HG03135 (cell line): ENCODE measurements around the gene STUB1.

Source experiments
- ATAC-seq: cut with Tn5 transposase; IDR thresholded peaks from one replicate; pipeline ENCODE4 v1.9.1; 2021; ENCODE audit warnings: mild to moderate bottlenecking, moderate library complexity; ENCODE audit not compliant: unreplicated experiment

Gene STUB1

DNA sequence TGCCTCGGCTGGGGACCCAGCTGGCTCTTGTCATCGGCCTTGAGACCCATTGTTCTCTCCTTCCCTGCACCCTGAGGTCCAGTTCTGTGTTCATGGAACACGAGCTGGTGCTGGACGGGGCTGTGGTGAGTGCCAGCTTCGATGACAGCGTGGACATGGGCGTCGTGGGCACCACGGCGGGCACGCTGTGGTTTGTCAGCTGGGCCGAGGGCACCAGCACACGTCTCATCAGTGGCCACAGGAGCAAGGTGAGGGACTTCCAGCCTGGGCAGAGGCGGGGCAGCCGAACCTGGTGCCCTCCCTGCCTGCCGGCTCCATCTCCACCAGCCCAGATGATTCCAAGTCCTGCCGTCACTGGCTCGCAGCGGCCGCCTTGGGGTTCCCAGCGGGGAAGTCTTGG is 17.6 kb upstream of the STUB1 start:
- ATAC-seq = no peak

DNA sequence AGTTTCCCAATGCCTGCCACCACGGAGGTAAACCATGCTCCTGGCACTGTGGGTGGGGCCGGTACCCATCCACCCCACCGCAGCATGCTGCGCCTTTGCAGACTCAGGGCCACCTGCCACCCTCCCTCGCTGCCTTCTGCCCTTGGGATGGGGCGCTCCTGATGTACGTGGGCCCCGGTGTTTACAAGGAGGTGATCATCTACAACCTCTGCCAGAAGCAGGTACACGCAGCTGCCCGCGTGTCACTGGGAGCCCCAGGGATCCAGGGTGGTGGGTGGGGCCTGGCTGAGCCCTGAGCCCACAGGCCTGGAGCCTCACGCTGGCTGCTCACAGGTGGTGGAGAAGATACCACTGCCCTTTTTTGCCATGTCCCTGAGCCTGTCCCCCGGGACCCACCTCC is 13.6 kb upstream of the STUB1 start:
- no peak for ATAC-seq

DNA sequence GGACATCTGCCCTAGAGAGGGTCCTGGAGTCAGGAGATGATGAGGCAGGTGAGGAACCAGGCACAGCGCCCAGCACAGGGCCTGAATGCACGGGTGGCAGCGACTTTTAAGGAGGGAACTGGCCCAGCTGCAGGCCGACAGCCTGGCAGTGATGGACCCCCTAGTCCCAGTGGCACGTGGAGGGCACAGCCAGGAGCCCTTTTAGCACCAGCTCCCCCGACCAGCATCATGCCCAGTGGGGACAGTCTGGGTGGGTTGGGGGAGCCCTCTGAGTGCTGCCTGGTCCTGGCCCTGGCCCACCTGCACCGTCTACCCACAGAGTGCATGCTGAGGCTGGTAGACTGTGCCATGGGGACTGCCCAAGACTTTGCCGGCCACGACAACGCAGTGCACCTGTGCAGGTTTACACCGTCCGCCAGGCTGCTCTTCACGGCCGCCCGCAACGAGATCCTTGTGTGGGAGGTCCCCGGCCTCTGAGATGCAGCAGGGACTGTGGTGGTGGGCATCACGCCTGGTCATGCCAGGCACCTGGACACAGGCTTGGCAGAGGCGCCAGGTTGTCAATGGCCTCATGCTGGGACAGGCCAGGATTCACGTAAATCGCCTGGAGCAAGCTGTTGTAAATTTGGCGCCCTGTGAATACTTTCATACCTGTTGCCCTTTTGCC is 13.0 kb upstream of the STUB1 start:
- ATAC-seq = no peak

DNA sequence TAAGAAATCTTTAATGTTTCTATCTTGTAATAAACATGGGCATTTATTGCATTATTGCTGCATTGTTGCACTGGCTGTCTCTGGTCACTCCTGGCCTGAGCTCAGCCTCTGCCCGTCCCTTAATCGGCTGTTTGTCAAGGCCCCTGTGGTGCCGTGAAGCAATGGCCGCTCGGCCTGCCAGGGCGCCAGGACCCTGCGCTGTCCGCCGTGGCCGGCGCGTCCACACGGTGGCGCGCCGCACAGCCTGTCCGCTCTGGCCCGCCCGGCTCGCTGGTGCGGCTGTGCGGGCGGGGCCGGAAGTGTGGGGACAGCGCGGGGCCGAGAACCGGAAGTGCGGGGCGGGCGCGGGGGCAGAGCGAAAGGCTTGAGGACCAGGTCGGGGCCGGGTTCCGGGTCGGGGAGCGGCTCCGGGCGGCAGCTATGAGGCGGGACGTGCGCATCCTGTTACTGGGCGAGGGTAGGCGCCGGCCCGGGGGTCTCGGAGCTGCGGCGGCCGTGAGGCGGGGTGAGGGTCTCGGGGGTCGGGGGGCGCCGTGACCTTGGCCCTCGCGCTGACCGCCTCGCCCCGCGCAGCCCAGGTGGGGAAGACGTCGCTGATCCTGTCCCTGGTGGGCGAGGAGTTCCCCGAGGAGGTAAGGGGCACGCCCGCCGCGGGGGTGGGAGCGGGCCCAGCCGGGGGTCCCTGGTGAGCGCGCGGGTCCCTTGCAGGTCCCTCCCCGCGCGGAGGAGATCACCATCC is 12.3 kb upstream of the STUB1 start, which contains the start of gene RHOT2:
TSS of gene RHOT2 (plus strand) at position 353 of the 739 bp plus-strand sequence. CDS start at position 421, 68 bp downstream.
- ATAC-seq = peak; percentile 75

DNA sequence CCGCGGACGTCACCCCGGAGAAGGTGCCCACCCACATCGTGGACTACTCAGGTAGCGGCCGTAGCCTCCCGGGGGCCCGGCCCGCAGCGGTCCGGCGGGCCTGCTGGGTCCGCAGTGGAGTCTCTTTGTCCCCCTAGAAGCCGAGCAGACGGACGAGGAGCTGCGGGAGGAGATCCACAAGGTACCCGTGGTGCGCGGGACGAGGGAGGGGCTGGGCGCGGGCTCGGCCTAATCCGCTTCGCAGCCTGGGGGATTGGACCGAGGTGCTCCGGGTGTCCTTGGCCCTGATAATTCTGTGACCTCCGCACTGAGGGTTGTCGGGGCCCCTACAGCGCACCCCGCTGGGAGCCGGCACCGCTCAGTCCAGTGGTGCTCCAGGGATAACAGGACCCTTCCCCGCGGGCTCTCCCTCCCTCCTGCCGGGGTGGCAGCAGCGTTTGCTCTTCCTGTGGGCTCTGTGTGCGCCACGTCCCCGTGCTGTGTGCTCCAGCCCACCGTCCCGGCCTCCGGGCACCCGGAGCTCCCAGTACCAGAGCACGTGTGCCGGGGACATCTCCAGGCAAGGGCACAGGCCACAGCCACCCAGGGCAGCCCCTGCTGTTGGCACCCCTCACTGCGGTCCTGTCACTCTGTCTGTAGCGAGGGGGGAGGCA is 11.6 kb upstream of the STUB1 start:
- ATAC-seq = no peak

DNA sequence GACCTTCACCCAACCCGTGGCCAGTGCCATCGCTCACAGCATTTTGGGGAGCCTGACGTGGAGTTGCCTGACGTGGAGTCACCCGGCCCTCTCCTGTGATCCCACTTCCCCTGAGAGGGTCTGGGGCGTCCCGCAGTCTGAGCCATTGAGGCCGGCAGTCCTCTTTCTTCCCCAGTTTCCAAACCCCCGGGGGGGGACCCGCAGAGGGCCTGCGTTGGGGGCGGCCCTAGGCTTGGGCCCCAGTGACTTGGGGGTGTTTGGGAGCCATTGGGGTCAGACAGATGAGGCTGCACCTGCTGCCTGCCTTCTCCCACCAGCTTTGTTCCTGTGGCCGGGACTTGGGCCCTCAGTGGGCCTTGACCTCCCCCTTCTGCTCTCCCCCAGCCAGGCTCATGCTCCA is 10.5 kb upstream of the STUB1 start:
- no peak for ATAC-seq

DNA sequence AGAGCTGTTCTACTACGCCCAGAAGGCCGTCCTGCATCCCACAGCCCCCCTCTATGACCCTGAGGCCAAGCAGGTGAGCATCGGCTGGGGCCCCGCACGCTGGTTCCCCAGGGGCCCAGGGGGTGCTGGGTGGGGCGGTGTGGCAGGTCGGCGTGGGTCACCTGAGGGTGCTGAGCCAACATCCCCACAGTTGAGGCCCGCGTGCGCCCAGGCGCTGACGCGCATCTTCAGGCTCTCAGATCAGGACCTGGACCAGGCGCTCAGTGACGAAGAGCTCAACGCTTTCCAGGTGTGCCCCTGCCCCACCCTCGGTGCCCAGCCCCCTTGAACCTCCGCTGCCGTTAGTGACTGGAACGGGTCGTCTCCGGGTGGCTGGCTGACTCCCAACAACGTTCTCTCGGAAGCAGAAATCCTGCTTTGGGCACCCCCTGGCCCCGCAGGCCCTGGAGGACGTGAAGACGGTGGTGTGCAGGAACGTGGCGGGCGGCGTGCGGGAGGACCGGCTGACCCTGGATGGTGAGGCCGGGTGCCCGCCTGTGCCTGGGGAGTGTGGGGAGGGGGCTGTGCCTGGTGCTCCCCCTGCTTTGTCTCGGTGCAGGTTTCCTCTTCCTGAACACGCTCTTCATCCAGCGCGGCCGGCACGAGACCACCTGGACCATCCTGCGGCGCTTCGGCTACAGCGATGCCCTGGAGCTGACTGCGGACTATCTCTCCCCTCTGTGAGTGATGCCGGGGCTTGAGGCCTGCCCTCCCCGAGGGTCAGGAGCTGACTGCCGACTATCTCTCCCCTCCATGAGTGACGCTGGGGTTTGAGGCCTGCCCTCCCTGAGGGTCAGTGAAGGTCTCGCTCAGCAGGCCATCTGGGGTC is 9.5 kb upstream of the STUB1 start:
- ATAC-seq = no peak

DNA sequence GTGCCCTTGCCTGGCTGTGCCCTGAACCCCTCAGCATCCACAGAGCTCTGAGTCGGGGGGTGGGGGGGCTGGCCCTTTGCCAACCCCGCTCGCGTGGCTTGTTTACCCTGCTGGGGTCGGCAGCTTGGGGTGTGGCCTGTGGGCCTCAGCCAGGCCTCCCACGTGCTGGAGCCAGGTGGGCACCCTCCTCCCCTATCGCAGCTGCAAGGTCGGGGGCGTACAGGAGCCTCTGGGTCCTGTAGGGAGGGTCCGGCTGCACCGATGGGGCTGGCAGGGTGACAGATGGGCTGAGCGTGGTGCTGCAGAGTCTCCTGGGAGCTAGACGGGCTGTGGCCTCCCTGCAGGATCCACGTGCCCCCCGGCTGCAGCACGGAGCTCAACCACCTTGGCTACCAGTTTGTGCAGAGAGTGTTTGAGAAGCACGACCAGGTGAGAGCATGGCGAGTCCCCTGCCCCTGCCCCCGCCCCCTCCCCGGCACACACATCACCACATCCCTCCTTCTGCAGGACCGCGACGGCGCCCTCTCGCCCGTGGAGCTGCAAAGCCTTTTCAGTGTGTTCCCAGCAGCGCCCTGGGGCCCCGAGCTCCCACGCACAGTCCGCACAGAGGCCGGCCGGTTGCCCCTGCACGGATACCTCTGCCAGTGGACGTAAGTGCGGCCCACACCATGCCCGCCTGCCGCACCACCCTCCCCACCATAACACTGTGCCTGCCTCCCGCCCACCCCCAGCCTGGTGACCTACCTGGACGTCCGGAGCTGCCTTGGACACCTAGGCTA is 8.7 kb upstream of the STUB1 start:
- no peak for ATAC-seq

DNA sequence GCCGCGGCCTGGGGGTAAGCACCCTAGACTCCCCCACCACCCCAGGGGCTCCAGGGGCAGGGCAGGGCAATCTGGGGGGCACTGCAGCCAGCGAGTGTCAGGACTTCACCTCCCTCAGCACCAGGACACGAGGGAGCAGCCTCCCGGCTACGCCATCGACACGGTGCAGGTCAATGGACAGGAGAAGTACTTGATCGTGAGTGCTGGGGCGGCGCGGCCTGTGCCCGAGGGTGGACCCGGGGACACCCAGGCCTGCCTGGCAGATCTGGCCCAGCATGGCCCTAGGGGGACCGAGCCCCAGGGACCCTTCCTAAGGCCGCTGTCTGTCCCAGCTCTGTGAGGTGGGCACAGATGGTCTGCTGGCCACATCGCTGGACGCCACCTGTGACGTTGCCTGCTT is 7.8 kb upstream of the STUB1 start:
- ATAC-seq = no peak

DNA sequence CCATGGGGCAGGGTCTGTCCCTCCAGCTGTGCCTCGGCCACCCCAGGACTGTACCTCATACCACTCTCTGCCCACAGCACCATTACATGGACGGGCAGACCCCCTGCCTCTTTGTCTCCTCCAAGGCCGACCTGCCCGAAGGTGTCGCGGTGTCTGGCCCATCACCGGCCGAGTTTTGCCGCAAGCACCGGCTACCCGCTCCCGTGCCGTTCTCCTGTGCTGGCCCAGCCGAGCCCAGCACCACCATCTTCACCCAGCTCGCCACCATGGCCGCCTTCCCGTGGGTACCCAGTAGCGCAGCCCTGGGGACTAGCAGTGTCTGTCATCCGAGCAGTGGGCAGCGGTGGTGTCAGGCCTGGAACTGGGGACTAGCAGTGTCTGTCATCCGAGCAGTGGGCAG is 7.4 kb upstream of the STUB1 start:
- no peak for ATAC-seq

DNA sequence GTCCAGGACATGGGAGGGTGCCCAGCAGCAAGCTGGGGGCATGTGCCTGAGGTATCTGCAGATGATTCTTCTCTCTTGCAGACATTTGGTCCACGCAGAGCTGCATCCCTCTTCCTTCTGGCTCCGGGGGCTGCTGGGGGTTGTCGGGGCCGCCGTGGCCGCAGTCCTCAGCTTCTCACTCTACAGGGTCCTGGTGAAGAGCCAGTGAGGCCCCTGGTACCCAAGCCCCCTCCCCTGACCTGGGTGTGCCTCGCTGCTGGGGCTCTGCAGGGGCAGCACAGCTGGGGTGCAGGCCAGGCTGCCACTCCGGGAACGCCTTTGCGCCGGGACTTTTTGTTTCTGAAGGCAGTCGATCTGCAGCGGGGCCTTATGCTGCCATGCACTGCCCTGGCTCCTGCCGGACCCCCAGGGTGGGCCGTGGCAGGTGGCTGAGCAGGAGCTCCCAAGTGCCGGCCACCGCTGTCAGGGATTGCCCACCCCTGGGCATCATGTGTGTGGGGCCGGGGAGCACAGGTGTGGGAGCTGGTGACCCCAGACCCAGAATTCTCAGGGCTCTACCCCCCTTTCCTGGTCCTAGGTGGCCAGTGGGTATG is 6.7 kb upstream of the STUB1 start:
- ATAC-seq = no peak

DNA sequence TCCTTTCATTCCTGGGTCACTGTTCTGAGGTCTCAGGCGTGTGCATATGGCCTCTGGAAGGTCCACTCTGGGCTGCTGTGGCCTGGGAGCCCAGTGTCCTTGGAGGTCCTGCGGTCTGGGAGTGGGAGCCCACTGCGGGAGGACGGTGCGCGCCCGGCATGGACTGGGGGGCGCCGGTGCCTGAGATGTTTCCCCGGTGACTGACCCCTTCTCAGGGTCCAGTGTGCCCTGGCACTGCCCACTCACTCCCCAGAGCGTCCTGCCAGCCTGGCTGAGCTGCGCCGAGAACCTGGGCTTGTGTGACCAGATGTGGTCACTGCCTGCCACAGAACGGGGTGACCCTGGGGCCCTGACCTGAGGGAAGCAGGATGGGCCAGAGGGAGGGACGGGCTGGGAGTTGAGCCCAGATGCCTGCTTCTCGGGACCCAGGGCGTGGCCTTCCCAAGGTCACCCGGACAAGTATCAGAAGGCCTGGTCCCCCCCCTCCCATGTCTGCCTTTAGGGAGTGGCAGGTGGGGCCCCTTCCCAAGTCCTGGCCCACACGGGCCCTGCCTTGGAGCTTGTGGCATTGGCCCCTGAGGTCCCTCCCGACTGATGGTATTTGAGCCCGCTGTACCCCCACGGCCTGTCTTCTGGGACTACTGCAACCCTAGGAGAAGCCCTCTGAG is 5.9 kb upstream of the STUB1 start:
- ATAC-seq = no peak

DNA sequence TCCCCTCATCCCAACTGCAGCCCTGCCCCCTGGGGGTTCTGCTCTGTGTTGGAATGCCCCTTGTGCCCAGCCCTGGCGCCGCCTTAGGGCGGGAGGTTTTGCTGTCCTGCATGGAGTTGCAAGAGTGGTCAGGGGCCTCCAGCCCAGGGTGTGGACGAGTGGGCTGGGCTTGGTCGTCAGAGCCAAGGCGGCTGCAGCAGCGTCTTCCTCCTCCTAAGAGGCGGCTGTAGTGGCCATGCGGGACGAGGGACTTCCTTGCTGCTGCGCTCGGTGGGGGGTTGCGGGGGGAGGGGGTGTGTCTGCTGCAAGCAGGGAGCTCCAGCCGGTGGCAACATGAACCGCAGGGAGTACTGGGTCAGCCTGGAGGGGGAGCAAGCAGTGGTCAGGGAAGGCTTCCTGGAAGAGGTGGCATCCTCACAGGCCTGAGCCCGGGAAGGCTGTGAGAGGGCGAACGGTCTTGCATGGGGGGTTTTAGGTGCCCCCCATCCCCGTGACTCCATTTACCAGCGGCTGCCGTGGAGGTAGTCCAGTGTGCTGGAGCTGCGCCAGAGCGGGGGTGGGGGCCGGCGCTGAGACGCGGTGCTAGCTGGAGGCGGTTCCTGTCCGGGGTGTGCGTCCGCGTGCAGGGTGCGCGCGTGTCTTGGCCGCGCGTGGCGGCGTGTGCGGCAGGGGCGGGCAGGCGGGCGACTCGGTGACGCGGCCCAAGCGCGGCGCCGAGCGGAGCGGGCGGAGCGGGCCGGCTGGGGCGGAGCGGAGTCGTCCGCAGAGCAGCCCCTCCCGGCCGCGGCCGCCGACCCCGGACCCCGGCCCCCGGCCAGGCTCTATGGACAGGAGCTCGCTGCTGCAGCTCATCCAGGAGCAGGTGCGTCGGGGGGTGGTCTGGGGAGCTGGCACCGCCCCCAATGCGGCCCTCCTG is 5.0 kb upstream of the STUB1 start, which contains the start of gene RHBDL1:
TSS of gene RHBDL1 (plus strand) at position 704 of the 916 bp plus-strand sequence. CDS start at position 824, 120 bp downstream.
- no peak for ATAC-seq

DNA sequence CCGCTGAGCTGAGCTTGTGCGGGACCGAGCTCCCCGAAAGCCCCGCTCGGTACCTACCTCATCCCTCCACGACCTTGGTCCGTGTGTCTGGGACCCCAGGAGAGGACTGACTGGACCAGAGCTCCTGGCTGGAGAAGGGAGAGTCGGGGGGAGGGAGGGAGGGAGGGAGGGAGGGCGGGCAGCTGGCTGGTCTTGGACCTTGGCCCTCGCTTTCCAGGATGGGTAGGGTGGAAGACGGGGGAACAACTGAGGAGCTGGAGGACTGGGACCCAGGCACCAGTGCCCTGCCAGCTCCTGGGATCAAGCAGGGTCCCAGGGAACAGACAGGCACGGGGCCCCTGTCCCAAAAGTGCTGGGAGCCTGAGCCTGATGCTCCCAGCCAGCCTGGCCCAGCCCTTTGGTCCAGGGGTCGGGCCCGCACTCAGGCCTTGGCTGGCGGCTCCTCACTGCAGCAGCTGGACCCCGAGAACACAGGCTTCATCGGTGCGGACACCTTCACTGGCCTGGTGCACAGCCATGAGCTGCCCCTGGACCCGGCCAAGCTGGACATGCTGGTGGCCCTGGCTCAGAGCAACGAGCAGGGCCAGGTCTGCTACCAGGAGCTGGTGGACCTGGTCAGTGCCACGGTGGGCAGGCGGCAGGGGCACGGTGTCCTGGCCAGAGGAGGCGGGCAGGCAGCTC is 4.2 kb upstream of the STUB1 start:
- ATAC-seq = no peak

DNA sequence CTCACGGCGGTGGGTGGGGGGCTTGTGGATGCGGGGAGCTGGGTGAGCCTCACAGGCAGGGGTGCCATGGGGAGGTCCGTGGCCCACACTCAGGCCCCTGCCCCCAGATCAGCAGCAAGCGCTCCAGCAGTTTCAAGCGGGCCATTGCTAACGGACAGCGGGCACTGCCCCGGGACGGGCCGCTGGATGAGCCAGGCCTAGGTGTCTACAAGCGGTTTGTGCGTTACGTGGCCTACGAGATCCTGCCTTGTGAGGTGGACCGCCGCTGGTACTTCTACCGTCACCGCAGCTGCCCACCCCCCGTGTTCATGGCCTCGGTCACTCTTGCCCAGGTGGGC is 3.7 kb upstream of the STUB1 start:
- no peak for ATAC-seq

DNA sequence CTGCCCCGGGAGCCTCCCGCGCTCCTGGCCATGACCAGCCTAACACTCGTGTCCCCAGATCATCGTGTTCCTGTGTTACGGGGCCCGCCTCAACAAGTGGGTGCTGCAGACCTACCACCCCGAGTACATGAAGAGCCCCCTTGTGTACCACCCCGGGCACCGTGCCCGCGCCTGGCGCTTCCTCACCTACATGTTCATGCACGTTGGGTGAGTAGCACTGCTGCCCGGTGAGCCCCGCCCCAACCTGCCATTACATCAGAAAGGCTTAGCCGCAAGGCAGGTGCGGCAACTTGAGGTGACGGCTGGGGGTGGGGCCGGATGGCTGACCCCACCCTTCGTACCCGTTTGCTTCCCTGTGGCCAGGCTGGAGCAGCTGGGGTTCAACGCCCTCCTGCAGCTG is 3.3 kb upstream of the STUB1 start:
- ATAC-seq = no peak

DNA sequence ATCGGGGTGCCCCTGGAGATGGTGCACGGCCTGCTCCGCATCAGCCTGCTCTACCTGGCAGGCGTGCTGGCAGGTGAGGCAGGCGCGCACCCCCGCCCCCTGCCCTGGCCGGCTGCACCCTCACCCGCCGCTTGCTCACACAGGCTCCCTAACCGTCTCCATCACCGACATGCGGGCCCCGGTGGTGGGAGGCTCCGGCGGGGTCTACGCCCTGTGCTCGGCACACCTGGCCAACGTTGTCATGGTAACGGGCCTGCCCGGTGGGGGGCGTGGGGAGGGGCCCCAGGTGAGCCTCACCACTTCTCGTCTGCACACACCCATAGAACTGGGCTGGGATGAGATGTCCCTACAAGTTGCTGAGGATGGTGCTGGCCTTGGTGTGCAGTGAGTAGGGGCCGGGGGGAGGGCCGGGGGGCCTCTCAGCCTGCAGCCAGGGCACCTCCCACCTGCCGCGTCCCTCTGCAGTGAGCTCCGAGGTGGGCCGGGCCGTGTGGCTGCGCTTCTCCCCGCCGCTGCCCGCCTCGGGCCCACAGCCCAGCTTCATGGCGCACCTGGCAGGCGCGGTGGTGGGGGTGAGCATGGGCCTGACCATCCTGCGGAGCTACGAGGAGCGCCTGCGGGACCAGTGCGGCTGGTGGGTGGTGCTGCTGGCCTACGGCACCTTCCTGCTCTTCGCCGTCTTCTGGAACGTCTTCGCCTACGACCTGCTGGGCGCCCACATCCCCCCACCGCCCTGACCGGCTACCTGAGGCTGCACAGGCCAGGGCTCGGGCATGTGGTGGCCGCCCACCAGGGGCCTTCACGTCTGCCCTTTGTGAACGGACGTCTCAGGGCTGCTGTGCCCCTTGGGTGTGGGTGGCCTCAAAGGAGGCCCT is 2.7 kb upstream of the STUB1 start:
- ATAC-seq = no peak
